Amygdala (tissue), 56 donors: ENCODE data around the gene ZNF862.

Source experiments
- DNase-seq, 56 donors: peaks; one replicate each; lab custom pipeline; 2025; lab: John Stamatoyannopoulos, UW

Gene ZNF862

DNA sequence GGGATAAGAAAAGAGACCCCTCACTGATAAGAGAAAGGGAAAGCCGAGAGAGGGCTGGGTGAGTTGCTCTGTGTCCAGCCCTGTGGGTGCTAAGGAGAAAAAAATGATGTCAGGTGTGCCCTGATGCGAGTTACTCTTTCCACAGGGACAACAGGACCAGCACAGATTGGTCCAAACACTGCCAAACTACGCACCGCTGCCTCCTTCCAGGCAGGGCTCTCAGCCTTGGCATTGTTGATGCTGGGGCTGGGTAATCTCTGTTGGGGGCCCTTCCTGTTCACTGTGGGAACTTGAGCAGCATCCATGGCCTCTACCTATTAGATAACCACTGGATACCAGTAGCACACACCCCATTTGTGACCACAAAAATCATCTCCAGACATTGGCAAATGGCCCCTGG is 25.3 kb downstream of the ZNF862 start:
- DNase-seq = no peak

DNA sequence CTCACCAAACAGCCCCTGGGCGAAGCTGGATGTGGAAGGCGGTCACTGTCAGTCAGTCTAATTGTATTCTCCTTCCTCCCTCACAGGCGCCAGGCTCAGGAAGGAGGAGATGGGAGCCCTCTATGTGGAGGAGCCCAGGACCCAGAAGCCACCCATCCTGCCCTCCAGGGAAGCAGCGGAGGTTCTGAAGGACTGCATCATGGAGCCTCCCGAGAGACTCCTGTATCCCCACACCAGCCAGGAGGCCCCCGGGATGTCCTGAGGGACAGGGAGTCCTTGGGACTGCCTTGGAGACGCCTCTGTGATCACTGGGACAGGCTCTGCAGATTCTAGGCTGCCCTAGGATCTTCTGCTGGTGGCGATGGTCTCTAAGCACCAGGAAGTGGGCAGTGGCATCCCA is 25.8 kb downstream of the ZNF862 start:
- DNase-seq = no peak

DNA sequence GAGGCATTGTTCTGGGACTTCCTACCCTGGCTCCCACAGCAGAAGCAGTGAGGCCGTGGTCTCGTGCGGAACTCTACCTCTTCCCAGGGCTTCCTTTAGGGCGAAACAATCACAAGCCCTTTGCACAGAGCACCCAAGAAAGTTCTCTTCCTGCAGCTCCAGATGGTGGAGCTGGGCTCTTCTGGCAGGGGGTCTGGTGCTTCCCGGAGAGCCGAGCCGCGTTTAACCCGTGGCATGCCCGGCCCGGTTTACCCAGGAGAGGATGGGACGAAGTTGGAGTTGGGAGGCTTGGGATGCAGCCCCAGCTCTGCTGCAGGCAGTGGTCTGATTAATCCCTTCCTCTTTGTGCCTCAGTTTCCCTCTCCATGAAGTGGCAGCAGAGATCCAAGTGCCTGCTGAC is 26.6 kb downstream of the ZNF862 start:
- DNase-seq = no peak

DNA sequence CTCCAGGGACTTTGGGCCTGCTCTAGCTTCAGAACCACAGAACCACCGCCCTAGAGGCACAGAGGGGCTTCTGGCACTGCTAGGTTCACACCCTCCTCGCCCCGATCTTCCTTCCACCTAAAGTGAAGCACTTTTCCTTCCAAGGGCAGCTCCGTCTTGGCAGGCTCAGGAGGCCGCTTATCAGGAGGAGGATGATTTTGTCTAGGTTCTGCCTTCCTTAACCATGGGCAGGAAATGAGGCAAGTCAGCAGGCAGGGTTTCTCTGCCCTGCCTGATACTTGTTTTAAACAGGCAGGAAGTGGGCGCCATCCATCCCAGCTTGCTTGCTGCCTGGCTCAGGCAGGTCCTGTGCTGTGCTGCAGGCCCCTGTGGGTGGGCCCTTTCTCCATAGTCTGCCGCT is 27.3 kb downstream of the ZNF862 start:
- DNase-seq = no peak

DNA sequence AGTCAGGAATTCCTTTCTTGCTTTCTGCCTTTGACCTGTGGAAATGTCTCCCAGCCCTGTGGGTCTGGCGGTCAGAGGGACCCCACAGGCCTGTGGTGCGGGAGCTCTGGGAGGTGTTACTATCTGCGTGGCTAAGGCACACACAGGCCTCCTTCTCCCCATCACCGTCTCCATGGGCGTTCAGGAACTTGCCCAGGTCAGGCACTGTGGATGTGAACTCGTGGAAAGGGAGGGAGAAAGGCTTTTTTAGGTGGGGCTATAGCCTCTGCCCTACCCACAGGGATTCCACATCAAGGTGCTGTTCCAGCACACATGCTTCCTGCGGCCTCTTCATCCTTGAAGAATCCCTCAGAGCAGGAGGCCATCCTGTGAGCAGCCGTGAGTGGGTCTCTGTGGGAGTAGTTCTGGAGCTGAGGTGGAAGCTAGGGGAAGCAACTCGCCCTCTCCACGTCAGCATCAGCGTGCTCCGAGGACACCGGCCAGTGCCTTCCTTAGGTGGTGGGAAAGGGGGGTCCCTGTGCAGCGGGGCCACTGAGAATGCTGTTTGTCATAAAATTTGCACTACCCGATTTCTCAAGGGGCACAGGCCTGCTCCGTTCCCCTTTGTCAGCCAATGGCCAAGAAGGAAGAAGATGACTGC is 28.1 kb downstream of the ZNF862 start:
- no peak for DNase-seq

DNA sequence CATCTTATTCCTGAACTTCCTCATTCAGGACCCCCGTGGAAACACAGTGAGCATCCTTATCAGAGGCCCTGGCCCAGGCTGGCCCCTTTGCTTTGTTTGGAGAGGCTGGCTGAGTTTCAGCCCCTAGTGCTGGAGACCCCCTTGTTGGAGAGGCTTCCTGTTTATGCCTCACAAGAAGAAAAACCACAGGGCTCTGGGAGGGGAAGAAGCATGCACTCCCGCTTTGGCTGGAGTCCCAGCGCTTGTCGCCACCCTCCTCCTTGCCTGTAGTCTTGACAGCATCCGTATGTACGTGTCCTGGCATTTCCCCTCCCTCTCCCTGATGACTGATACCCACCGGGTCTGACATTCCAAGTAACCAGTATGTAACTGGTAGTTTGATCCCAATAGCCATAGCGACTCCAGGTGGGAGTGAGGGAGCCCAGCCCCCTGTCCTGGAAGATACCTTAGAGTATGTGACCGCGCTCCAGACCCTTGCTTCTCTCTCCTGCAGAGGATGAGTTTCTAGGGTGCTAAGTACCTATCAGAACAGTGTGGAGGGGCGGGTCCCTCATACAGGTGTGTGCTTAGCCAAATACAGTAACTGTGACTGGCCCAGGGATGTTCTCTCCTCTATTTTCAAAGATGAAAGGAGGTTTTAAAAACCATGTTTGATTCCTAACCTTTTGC is 28.7 kb downstream of the ZNF862 start:
- no peak for DNase-seq

DNA sequence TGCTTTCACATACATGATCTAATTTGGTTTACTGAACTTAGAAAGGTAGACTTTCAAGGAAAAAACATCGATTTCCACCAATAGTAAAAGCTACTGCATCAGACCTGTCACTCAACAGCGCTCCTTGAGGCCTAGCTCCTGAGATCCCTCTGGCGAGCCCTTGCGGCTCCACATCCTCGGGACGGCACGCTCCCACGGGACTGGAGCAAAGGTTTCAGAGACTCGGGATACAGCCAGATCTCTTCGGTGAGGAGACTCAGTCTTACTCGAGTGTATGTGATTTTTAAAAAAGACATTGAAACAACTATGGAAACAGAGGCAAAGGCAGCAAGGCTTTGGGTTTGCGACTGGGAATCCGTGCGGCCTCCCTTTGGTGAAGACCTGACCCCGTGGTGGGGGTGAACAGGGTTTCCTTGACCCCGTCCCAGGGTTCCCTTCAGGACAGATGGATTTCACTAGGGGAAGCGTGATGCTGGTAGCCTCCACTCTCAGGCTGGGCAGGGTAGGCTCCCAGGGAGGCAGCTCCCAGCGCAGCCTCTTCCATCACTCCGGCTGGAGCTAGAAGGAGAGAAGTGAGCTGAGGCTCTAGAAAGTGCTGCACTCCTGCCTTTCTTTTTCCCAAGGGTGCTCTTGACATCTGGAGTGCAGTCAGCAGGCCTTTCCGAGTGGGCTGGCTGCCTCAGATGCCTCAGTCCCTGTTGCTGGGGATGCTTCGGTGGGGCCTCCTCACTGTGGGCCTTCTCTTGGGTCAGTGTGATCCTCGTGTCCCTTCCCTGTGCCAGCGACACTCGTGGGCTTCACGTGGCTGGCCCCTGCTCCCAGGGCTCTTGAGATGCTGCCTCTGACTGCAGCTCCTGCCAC is 29.8 kb downstream of the ZNF862 start:
- DNase-seq = no peak

DNA sequence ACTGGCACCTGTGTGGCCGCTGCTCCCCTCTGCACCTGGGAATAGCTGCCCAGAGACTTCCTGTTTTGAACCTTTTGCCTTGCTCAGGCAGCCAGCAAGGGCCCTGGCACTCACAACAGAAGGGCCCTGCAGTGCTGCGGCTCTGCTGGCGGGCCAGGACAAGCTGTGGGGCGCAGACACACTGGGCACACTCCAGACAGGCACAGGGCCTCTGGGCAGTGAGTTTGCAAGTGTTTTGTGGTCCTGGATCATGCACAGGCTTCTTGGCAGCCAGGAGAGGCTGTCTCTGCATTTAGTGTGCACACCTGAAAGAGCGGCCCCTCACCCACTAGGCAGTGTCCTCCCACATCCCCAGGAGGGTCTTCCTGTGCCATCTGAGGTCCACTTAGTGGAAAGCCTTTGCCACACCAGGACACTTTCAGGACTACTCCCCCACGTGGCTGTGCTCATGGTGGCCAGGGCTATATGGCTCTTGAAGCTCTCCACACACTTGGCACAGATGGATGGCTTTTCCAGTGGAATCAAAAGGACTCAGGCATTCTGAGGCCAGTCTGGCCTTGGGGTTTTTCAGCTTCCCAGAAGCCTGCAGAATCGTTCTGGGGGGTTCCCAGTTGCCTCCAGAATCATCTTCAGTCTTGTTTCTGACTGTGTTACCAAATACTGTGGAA is 30.6 kb downstream of the ZNF862 start:
- DNase-seq = peak in 3 of 56 donors; percentile 42 to 63 (median 53)

DNA sequence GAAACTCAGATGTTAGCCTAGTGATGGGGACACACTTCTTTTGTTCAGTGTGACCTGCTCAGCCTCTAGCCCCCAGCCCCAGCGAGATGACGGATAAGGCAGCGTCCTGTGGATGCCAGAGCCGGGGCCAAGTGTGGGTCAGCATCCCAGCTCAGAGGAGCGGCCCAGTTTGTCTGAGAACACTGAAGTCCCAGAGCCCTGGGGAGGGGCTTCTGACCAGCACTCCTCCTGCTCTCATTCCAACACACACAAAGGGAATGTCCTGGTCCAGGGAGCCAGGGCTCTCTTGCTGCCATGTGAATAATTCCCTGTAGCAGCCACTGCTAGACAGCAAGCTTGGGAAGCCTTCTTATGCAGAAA is 31.1 kb downstream of the ZNF862 start:
- DNase-seq = peak in 1 of 56 donors; percentile 41

DNA sequence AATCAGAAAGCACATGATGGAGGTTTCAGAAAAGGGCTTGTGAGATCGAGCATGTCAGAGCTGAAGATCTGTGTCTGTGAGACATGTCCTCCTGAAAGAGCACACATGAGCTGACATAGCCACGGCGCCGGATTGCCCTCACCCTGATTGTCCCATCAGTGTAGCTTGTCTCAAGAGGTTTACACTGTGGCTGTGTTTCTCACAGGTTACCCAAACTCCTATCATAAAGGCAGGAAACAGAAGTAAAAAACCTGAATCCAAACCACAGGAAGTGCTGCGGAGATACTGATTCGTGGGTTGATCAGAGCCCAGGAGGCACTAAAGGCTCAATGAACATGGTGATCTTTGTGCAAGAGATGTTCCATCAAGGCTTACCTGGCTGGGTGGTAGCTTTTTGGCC is 31.7 kb downstream of the ZNF862 start:
- DNase-seq = no peak

DNA sequence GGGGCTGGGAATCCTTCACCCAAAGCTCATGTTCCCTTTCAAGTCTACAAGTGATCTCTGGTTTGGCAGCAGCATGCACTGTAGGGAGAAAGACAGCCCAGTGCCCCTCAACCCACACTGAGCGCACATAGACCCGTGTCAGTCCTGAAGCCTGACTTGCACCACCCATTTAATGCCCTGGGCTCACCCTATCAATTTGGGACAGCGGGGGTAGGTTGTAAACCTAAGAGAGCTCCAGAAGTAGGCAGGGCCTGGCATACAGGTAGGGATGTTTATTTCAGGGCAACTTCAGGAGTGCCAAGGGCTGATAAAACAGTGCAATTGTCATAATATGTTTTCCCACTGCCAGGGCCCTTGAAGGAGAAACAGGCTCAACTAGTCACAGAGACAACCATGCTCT is 32.1 kb downstream of the ZNF862 start:
- DNase-seq = no peak

DNA sequence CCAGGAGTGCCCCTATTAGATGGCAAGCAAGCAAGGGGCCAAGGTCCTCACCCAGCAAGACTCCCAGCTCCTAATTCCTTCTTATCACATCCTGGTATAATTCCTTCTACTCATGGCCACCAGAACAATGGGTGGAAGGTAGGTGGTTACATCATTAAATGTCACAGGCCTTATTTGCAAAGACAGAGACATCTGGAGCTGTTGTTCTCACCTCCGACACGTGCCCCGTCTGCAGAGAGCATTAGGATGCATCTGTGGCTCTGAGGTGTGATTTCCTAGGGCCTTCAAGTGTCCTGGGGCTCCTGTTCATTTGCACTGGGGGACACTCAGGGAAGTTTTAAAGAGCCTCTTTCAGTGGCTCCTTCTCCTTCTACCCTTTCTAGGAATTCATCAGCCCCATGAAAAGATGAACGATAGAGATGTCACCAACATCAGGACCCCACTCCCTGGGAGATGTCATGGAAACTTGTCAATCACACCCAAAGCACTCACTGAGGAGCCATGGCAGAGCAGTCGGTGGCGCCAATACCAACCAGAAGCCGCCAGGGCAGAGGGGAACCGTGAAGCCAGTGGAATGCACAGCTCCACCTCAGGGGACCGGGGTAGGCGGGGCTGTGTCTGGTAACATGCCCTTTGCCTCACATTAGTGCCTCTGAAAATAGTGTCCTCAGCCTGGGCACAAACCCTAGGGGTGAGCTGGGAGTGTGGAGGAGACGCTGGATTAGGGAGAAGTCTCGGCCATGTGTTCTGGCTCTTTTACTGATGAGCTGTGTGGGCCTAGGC is 32.7 kb downstream of the ZNF862 start:
- DNase-seq = no peak

DNA sequence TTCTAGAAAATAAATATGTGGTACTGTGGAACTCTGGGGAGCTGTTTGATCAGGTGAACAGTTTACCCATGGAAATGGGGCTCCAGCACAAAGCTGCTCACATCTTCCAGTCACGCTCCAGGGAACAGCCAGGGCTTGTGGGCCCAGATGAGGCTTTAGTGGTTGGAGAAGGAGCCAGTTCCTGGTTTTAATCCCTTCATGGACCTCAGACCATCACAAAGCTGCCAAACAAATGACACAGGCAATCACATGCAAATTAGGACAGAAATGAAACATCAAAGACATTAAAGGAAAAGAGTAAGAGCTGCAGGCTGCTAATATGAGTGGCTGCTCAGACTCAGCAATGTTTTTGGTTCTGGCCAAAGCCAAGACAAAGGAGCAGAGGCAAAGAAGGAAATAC is 33.4 kb downstream of the ZNF862 start:
- peak in 3 of 56 donors; percentile 39 to 62 (median 53) for DNase-seq

DNA sequence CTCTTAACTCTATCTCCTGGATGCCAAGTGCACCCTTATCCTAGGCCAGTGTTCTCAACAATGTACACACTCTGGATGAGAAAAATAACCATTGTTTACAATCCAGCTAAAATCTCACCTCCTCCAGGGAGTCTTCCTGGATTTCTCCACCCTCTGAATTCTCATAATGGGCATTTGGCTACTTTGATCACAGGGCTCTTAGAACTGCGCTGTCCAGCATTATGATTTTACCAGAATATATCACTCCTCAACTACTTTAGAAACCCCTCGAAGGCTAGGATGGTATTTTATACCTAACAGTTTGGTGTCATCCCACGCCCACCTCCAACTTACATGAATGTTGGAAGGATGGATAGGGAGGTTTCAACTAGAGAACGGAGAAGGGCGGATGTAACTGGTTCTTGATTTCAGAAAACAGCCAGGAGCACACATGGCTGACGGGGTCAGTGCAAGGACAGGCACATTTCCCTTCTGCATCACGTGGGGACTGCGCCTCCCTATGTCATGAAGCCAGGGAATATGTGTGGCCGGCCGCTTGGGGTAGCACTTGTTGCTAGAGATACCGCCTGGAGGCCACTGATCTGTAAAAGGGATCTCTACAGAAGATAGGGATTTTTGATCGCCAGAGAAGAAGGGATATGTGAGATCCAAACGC is 34.4 kb downstream of the ZNF862 start:
- DNase-seq = peak in 47 of 56 donors; percentile 29 to 89 (median 72)

DNA sequence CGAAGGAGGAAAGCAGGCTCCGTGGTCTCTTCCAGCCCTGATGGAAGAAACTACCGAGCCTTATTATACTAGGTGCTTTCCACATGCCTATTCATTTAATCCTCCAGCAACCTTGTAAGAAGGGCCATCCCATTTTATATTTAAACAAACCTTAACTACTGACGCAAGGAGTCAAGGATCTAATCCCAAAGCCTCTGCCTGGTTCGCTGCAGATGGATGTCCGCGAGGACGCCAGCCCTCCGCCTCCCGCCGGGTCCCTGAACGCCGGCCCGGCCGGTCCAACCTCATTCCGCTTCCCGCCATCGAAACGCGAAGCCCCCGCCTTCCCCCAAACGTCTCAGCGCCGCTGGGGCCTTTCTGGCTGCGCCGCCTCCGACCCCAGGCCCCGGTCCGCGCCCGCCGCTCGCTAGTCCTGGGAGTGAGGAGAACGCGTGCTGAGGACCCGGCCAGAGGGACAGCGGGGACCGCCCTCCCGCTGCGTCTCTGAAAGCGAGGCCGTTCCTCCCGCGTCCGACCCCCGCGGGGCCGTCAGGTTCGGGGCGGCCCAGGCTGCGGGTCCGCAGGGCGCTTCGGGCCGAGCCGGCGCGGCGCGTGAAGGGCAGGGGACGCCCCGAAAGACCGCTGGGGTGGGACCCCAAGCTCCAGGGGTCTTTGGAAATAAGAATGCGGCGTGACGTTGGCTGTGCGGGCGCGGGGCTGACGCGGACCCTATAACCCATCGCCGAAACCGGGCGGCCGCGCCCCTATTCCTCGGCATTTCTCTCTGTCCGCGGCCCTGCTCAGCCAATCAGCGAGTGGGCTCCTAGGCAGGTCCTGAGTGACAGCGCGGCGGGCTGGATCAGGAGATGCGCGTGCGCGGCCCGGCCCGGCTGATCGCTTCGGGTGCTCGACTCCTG is 35.1 kb downstream of the ZNF862 start, which contains the start of gene ATP6V0E2:
Gene ATP6V0E2, plus strand, starts transcription at position 896 of the 896 bp plus-strand sequence. CDS start 97 bp downstream, outside the sequence.
- DNase-seq = peak in 55 of 56 donors; percentile 74 to 98 (median 93)

DNA sequence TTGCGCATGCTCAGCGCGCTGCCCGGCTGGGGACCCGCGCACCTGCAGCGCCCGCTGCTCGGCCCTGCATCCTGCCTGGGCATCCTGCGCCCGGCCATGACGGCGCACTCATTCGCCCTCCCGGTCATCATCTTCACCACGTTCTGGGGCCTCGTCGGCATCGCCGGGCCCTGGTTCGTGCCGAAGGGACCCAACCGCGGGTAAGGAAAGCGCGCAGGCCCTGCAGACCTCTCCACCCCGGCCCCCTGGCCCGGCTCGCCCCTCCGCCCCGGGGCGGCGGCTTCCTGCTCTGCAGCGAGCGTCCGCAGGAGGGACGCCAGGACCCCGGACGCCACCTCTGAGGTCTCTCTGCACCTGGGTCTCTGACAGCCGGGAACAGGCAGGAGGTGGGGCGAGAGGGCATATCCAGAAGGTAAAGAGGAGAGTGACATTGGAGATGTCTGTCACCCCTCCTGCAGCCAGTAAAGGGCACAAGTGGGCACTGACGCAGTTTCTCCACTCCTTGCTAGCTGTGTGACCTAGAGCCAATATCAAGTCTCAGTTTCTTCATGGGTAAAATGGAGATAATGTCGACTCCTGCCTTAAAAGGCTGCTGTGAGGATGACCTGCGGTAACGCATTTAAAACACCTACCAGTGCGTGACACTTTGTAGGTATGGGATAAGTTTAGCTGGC is 35.9 kb downstream of the ZNF862 start:
- no peak for DNase-seq

DNA sequence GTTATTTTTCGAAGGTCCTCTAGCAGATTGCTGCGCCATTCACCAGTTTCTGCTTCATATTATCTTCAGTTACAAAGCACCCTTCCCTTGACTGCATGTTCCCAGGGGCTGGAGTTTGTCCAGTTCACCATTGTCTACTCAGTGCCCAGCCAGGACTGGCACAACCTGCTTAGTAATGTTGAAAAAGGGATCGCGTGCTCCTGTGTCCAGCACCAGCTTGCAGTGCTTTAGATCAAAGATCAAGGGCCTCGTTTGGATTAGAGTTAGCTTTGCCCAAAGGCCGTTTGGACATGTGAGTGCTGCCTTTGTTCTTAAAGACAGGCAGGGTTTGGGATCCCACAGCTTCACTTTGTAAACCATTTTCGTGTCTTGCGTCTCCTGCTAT is 36.5 kb downstream of the ZNF862 start:
- peak in 1 of 56 donors; percentile 41 for DNase-seq

DNA sequence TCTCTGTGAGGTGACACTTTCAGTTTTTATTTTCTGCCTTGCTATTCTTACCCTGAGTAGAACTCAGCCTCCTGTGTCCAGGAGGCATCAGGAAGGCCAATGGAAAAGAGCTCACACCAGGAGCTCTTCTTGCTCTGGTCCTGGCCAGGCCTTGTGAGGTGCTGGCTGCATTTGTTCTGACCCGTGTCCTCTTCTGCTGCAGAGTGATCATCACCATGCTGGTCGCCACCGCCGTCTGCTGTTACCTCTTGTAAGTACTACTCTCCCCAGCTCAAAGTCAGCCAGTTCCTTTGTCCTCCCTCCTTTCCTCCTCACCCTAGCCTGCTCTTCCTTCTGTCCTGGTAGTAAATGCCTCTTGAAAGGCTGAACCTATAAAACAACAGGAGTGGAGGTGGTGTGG is 37.2 kb downstream of the ZNF862 start:
- DNase-seq = no peak
